GM12872 (cell line): Measurements from ENCODE around the gene LAMC3.

Experiments
- TF ChIP-seq, protein P1 (sequence below): IDR thresholded peaks from 3 replicates; pipeline ENCODE4 v1.5.1; 2011; ENCODE audit warnings: low read depth, mild to moderate bottlenecking, low read length, moderate library complexity; ENCODE audit not compliant: insufficient read depth

Gene LAMC3

DNA sequence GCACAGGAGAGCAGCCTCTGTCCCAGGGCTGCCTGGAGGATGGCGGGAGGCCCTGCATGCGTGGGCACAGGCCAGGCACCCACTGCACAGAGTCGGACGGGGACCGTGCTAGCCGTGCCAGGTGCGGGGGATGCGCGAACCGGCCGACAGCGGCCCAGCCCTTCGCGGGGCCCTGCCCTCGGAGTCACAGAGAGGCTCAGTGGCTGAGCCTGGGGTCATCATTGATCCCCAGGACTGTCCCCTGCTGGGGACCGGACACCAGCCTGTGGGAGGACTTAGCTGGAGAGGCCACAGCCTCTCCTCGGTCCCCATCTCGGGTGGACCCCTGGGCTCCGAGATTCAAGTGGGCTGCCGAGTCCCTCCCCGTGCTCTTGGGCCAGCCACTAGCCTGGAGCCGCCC lies 19.1 kb upstream of the LAMC3 start:
- TF ChIP-seq, protein P1, sequence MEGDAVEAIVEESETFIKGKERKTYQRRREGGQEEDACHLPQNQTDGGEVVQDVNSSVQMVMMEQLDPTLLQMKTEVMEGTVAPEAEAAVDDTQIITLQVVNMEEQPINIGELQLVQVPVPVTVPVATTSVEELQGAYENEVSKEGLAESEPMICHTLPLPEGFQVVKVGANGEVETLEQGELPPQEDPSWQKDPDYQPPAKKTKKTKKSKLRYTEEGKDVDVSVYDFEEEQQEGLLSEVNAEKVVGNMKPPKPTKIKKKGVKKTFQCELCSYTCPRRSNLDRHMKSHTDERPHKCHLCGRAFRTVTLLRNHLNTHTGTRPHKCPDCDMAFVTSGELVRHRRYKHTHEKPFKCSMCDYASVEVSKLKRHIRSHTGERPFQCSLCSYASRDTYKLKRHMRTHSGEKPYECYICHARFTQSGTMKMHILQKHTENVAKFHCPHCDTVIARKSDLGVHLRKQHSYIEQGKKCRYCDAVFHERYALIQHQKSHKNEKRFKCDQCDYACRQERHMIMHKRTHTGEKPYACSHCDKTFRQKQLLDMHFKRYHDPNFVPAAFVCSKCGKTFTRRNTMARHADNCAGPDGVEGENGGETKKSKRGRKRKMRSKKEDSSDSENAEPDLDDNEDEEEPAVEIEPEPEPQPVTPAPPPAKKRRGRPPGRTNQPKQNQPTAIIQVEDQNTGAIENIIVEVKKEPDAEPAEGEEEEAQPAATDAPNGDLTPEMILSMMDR = no peak

- TF ChIP-seq, protein P1 = no peak
Observed at GRCh38 chr9:130990306-130990977, 18.5 kb upstream of the LAMC3 start.

GRCh38 chr9:130990978-130991777 lies 17.8 kb upstream of the LAMC3 start:
- TF ChIP-seq, protein P1 = no peak

DNA sequence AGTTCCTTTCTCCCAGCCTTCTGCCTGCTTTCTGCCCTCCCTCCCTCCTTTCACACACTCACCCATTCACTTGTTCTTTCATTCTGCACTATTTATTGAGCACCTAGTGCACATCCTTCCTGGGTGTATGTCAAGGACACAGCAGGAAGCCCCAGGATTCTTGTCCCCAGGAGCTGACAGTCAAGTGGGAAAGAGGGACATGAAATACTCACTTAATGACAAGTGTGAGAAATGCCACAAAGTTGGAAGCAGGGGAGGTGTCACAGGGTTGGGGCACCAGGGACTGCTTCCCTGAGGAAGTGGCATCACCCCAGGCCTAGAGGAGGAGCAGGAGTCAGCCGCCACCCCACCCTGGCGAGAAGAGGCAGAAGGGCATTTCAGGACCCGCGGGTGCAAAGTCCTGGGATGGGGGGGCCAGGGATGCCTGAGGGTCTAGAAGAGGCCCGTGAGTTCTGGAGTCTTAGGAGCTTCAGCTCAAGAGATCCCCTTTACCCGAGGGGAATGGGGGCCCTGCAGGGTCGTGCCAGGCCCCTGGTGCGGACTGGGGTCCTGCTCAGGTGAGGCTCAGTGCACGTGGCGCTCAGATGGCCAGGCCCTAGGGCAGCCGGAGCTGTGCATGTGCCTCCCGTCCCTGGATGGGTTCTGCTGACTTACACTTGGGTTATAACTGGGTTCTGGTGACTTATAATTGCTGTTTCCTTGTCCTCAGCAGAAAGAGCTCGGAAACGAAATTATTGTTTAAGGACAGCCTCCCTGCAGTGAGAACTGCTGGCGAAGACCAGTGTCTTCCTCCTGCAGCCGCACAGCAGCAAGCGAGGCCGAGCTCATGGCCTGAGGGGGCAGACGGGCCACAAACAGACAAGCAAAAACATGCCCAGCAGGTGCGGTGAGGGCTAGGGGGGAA lies 16.9 kb upstream of the LAMC3 start:
- TF ChIP-seq, protein P1 = no peak

GRCh38 chr9:130992682-130993032 lies 16.3 kb upstream of the LAMC3 start:
- TF ChIP-seq, protein P1 = no peak

DNA sequence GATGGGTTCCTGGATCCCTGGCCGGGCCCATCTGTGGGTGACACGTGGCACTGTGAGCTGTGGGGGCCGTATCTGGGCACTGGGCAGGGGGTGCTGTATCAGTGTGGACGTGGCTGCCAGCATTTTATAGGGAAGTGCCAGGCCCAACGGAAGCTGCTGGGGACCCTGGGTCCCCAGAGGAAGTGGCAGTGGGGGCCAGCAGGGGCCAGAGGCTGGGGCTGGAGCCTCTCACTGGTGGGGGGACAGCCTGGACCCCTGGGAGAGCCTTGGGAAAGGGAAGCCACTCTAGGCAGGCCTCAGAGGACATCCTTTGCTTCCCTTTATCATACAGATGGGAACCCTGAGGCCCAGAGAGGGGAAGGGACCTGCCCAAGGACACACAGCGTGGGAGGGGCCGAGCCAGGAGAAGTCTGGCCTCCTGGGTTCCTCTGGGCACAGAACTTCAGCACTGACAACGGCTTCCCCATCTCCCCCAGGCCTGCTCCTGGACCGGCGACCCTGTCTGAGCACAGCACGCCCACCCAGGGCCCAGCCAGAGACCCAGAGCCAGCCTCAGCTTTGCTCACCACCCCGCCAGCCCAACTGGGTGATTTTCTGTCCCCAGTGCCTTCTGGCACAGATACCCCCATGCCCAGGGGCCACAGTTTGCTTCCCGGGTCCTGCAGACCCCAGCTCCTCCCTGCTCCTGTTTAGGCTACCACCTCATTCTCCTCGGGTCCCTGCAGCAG lies 15.5 kb upstream of the LAMC3 start:
- TF ChIP-seq, protein P1 = no peak
